Measurements from ENCODE around the gene KCNG2.

- TF ChIP-seq CTCF (IDR thresholded peaks at IDR 0.05) = no peak
- TF ChIP-seq POLR2A (IDR thresholded peaks at IDR 0.05) = no peak
These were observed 113.9 kb downstream of the KCNG2 start for GRCh38 chr18:79911344-79912270.
